K562 (cell line): ENCODE data around the gene CLDN14.

Source experiments
- CTCF ChIP-seq, 3 experiments: IDR thresholded peaks in 2 of 3; conservative IDR thresholded peaks in 1 of 3; 2 replicates each; pipeline ENCODE4 v1.5.1; 2011 to 2012; ENCODE audit warnings: low read length in 3 of 3, mild to moderate bottlenecking in 3 of 3, control low read depth in 2 of 3, improper control_type of control experiment in 1 of 3, inconsistent platforms in 1 of 3, low read depth in 1 of 3, mixed read lengths in 1 of 3, moderate library complexity in 1 of 3; ENCODE audit not compliant: insufficient read depth in 2 of 3
- ETV5 ChIP-seq: sonication (generic); formaldehyde crosslinking; IDR thresholded peaks from 2 replicates; pipeline ENCODE4 v1.4.0; 2020; ENCODE audit warnings: low read depth, mild to moderate bottlenecking, missing genetic modification reagents
- TBP ChIP-seq: optimal IDR thresholded peaks from 2 replicates; pipeline ENCODE3; 2011; ENCODE audit warnings: low read depth, low read length, improper control_type of control experiment
- ZNF766 ChIP-seq: fragments of 200-800 bp; sonication (Bioruptor generic); conservative IDR thresholded peaks from 2 replicates; pipeline ENCODE4 v1.6.1; 2016; ENCODE audit warnings: missing genetic modification characterization, missing compliant biosample characterization

DNA sequence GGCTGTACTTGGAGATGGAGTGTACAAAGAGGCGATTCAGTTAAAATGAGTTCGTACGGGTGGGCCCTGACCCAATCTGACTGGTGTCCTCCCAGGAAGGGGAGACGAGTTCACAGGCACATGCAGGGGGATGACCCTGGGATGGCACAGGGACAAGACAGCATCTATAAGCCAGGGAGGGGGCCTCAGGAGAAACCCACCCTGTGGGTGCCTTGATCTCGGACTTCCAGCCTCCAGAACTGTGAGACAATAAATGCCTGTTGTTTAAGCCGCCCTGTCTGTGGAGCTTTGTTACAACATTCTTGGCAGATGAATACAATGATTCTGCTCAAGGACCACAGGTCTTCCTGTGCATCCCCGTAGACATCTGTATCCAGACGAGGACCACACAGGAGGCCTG lies 14.6 kb upstream of the CLDN14 start:
- TF ChIP-seq ETV5, result no peak
- TF ChIP-seq TBP, result no peak
- no peak for TF ChIP-seq ZNF766
- TF ChIP-seq CTCF (IDR thresholded peaks at IDR 0.05 in 2 of 3, conservative IDR thresholded peaks at IDR 0.05 in 1 of 3; ENCODE audit: insufficient read depth in 2 of 3, low read depth in 1 of 3, low read length in 3 of 3), result no peak
